HG03280 (cell line): ENCODE measurements around the gene ZXDC.

Experiments
- ATAC-seq: cut with Tn5 transposase; IDR thresholded peaks from one replicate; pipeline ENCODE4 v1.9.1; 2021; ENCODE audit warnings: mild to moderate bottlenecking, moderate library complexity; ENCODE audit not compliant: unreplicated experiment

ZXDC gene

GRCh38 chr3:126454437-126455198 is 21.1 kb downstream of the ZXDC start:
- no peak for ATAC-seq

- ATAC-seq: no peak
Measured at GRCh38 chr3:126454025-126454424, 21.7 kb downstream of the ZXDC start.

- no peak for ATAC-seq
Measured at GRCh38 chr3:126452213-126452612, 23.5 kb downstream of the ZXDC start.

GRCh38 chr3:126451511-126451910 is 24.2 kb downstream of the ZXDC start:
- ATAC-seq: no peak

GRCh38 chr3:126450744-126451143 is 24.9 kb downstream of the ZXDC start:
- no peak for ATAC-seq

GRCh38 chr3:126450219-126450618 is 25.5 kb downstream of the ZXDC start:
- ATAC-seq: no peak

- no peak for ATAC-seq
Measured at GRCh38 chr3:126449621-126450051, 26.1 kb downstream of the ZXDC start.

GRCh38 chr3:126448893-126449180 is 26.9 kb downstream of the ZXDC start:
- no peak for ATAC-seq

GRCh38 chr3:126448136-126448892 is 27.4 kb downstream of the ZXDC start:
- ATAC-seq: no peak

- ATAC-seq: no peak
Measured at GRCh38 chr3:126447456-126448106, 28.1 kb downstream of the ZXDC start.

GRCh38 chr3:126446791-126447190 is 28.9 kb downstream of the ZXDC start:
- no peak for ATAC-seq

- no peak for ATAC-seq
Measured at GRCh38 chr3:126446301-126446700, 29.4 kb downstream of the ZXDC start.

GRCh38 chr3:126445506-126445905 is 30.2 kb downstream of the ZXDC start:
- no peak for ATAC-seq

GRCh38 chr3:126442856-126443242 is 32.8 kb downstream of the ZXDC start:
- ATAC-seq: no peak

GRCh38 chr3:126442094-126442855 is 33.4 kb downstream of the ZXDC start:
- ATAC-seq: no peak

- no peak for ATAC-seq
Measured at GRCh38 chr3:126441256-126441880, 34.3 kb downstream of the ZXDC start.

- no peak for ATAC-seq
Measured at GRCh38 chr3:126440709-126440995, 35.0 kb downstream of the ZXDC start.

- ATAC-seq: no peak
Measured at GRCh38 chr3:126439968-126440708, 35.6 kb downstream of the ZXDC start.

GRCh38 chr3:126439346-126439967 is 36.2 kb downstream of the ZXDC start:
- no peak for ATAC-seq

- no peak for ATAC-seq
Measured at GRCh38 chr3:126438746-126439145, 36.9 kb downstream of the ZXDC start.
